Measurements from ENCODE around the gene MCTP1. TPM values are rescaled to one million over a fixed set of nuclear protein-coding genes. Genes with fewer than 3 reads are reported as not detected.
A peak's percentile ranks its signal among the peaks of the same experiment; 100 is the strongest.

The MCTP1 gene
- total and polyA plus RNA-seq, 2 of the 13 experiments (the other 11 are each of a cell fraction or from before 2014, with no cell fraction given) = 0.15 to 0.48 TPM

DNA sequence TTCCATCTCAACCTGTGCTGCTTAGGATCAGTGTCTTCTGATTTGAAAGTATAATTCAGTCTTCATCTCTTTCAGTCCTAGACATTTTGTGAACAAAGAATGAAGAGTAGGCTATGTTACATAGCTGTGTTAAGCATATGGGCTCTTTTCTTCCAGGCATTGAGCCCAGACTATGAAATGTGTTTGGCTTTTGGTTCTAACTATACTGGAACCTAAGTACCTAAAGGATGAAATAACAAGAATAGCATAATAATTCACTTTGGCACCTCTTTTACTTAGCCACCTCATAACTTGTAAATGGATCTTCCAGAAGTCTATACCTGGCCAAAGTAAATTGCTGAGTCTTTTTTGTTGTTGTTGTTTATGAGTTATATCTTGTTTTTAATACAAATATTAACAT is 595.0 kb downstream of the MCTP1 start:
- TF ChIP-seq JUND (CRISPR knock-in tag; IDR thresholded peaks at IDR 0.05) = no peak
- no peak for TF ChIP-seq STAT5B (CRISPR knock-in tag; IDR thresholded peaks at IDR 0.05)
- TF ChIP-seq MED8 (CRISPR knock-in tag; IDR thresholded peaks at IDR 0.05; ENCODE audit: insufficient replicate concordance) = no peak
- TF ChIP-seq BRCA1 (CRISPR knock-in tag; IDR thresholded peaks at IDR 0.05) = no peak
- no peak for TF ChIP-seq STAG1 (CRISPR knock-in tag; IDR thresholded peaks at IDR 0.05)
- TF ChIP-seq RFX5 (IDR thresholded peaks at IDR 0.05; ENCODE audit: low read depth, low read length) = no peak
- no peak for TF ChIP-seq AHR (CRISPR knock-in tag; IDR thresholded peaks at IDR 0.05)
- no peaks in the 10 kb centered on the region for H3K79me2 ChIP-seq (ENCODE audit: insufficient read depth, low read length)
- no peak overlapping the region for H2AFZ ChIP-seq (ENCODE audit: low read length)
- no peak overlapping the region for H3K27ac ChIP-seq (ENCODE audit: extremely low read length, insufficient read depth, low read length)
- no peaks in the 10 kb centered on the region for H4K20me1 ChIP-seq (ENCODE audit: insufficient read depth, low read length)
- no peak overlapping the region for H3K9ac ChIP-seq (ENCODE audit: insufficient read depth, low read depth, low read length)
- CTCF ChIA-PET (ENCODE audit: low intra/inter-chr PET ratio, low total read pairs) = no interaction called here
- no peaks in the 10 kb centered on the region for H3K4me1 ChIP-seq (ENCODE audit: insufficient read depth, low read length)
- H3K4me2 ChIP-seq (ENCODE audit: low read depth, low read length) = no peak overlapping the region
- intact Hi-C loops (cut with micrococcal nuclease; ENCODE audit: unreplicated experiment) (no loop called here), in situ Hi-C loops (cut with HindIII; ENCODE audit: extremely low pct_ligation_motif_present, low pct_unique_long_range_greater_than_20kb) (no loop called here)
- H3K4me3 ChIP-seq (replicated peaks in 1 of 3; ENCODE audit: insufficient read depth in 1 of 3, low read depth in 2 of 3, low read length in 3 of 3) = no peak overlapping the region
- FAIRE-seq (no peak), ATAC-seq (no peak), DNase-seq (ENCODE audit: low spot score) (no peak)
- BruUV-seq (replicated peaks) = no TSS peak
- POLR2A ChIA-PET = no interaction called here
- peaks cover 0 to 12% of the 10 kb centered on the region in 2 experiments; a peak in 3 of 5 replicates for H3K36me3 ChIP-seq (replicated peaks in 1 of 2; ENCODE audit: control insufficient read depth in 1 of 2, insufficient read depth in 2 of 2, low read length in 2 of 2)
- H3K27me3 ChIP-seq (ENCODE audit: control insufficient read depth in 1 of 2, insufficient read depth in 2 of 2, low read length in 2 of 2) = no peaks in the 10 kb centered on the region
- no peaks in the 10 kb centered on the region for H3K9me3 ChIP-seq (ENCODE audit: low read length)

- intact Hi-C loops (cut with micrococcal nuclease; ENCODE audit: unreplicated experiment) = no loop called here
- FAIRE-seq = no peak
- Histone ChIP-seq H3K9me3 (ENCODE audit: low read length) (no peaks in the 10 kb centered on the region), H3K27ac (ENCODE audit: extremely low read length, insufficient read depth, low read length) (no peak overlapping the region), H2AFZ (ENCODE audit: low read length) (no peak overlapping the region), H3K4me2 (ENCODE audit: low read depth, low read length) (no peak overlapping the region), H3K4me3 (replicated peaks in 1 of 3; ENCODE audit: insufficient read depth in 1 of 3, low read depth in 2 of 3, low read length in 3 of 3) (no peak overlapping the region), H3K9ac (ENCODE audit: insufficient read depth, low read depth, low read length) (no peak overlapping the region), H3K4me1 (ENCODE audit: insufficient read depth, low read length) (no peaks in the 10 kb centered on the region), H4K20me1 (ENCODE audit: insufficient read depth, low read length) (no peaks in the 10 kb centered on the region), H3K79me2 (ENCODE audit: insufficient read depth, low read length) (no peaks in the 10 kb centered on the region), H3K36me3 (replicated peaks in 1 of 2; ENCODE audit: control insufficient read depth in 1 of 2, insufficient read depth in 2 of 2, low read length in 2 of 2) (peaks cover 0 to 5% of the 10 kb centered on the region in 2 experiments; a peak in 2 of 5 replicates), H3K27me3 (ENCODE audit: control insufficient read depth in 1 of 2, insufficient read depth in 2 of 2, low read length in 2 of 2) (no peaks in the 10 kb centered on the region)
- ATAC-seq = no peak
- in situ Hi-C loops (cut with HindIII; ENCODE audit: extremely low pct_ligation_motif_present, low pct_unique_long_range_greater_than_20kb) = no loop called here
- POLR2A ChIA-PET = no interaction called here
- 93% methylated on average over 5 of the region's 5 CpGs for WGBS (ENCODE audit: low lambda C conversion rate)
- CTCF ChIA-PET (ENCODE audit: low intra/inter-chr PET ratio, low total read pairs) = no interaction called here
- TF ChIP-seq TCF7 (IDR thresholded peaks at IDR 0.05; ENCODE audit: low read depth) (no peak), ATF7 (IDR thresholded peaks at IDR 0.05) (0 out of 2 replicates have a peak, but pooled peaks have one; percentile 11), ATF7 (CRISPR knock-in tag; IDR thresholded peaks at IDR 0.05) (no peak), HNRNPK (IDR thresholded peaks at IDR 0.05; ENCODE audit: low read depth, low read length, poor library complexity, severe bottlenecking) (no peak), ZNF160 (CRISPR knock-in tag; IDR thresholded peaks at IDR 0.05) (no peak), XRCC5 (optimal IDR thresholded peaks at IDR 0.05; ENCODE audit: low read length) (no peak), ZNF879 (CRISPR knock-in tag; IDR thresholded peaks at IDR 0.05) (no peak)
- no peak for DNase-seq (ENCODE audit: low spot score)
- BruUV-seq (replicated peaks) = no TSS peak
These were observed 601.9 kb downstream of the MCTP1 start for GRCh38 chr5:94682814-94683520.
